OCI-LY7 (cell line): ENCODE results near the gene PLD1. TPM values are rescaled to one million over a fixed set of nuclear protein-coding genes. Genes with fewer than 3 reads are reported as not detected.

Source experiments
- BruUV-seq: library from RNA; stranded (reverse); fragments of 400-500 nt; replicated peaks from 2 replicates; lab custom pipeline; 2021; lab: Mats Ljungman, UMichigan
- CTCF ChIA-PET: fragments of 300-600 bp; sonication (Branson Sonifier 250); formaldehyde crosslinking; loops from one replicate; lab custom pipeline; 2022; ENCODE audit warnings: antibody characterized with exemption; ENCODE audit not compliant: unreplicated experiment; lab: Charles Lee
- POLR2A ChIA-PET: fragments of 300-600 bp; sonication (Branson Sonifier 250); formaldehyde crosslinking; loops from one replicate; lab custom pipeline; 2022; ENCODE audit warnings: antibody characterized with exemption; lab: Charles Lee
- DNase-seq: peaks from one replicate; pipeline ENCODE4 v3.0.0-alpha.2; 2015; ENCODE audit warnings: low spot score
- H2AFZ ChIP-seq: fragments of 200-600 bp; sonication (generic), shearing (Covaris generic); 2 replicates; pipeline ENCODE4 v1.6.1; 2014; ENCODE audit warnings: mild to moderate bottlenecking, antibody characterized with exemption, low read length, moderate library complexity
- H3K27ac ChIP-seq: fragments of 200-600 bp; sonication (generic); 2 replicates; pipeline ENCODE4 v1.5.1; 2014; ENCODE audit warnings: mixed run types, low read depth, mild to moderate bottlenecking, moderate library complexity, low read length, inconsistent platforms; ENCODE audit not compliant: poor library complexity, severe bottlenecking
- H3K36me3 ChIP-seq: fragments of 200-600 bp; sonication (generic); 2 replicates; pipeline ENCODE4 v1.6.1; 2014; ENCODE audit warnings: mild to moderate bottlenecking, antibody characterized with exemption, low read length, moderate library complexity, mixed read lengths; ENCODE audit not compliant: insufficient read depth
- H3K4me1 ChIP-seq: fragments of 200-600 bp; sonication (generic); 2 replicates; pipeline ENCODE4 v1.5.1; 2014; ENCODE audit warnings: mild to moderate bottlenecking, low read length; ENCODE audit not compliant: insufficient read depth, poor library complexity, severe bottlenecking
- H3K4me2 ChIP-seq: fragments of 200-600 bp; sonication (generic); 2 replicates; pipeline ENCODE4 v1.6.1; 2014; ENCODE audit warnings: mild to moderate bottlenecking, low read length
- H3K4me3 ChIP-seq: fragments of 200-600 bp; sonication (generic); 2 replicates; pipeline ENCODE4 v1.5.1; 2014; ENCODE audit warnings: mild to moderate bottlenecking, low read depth, low read length; ENCODE audit not compliant: poor library complexity, severe bottlenecking
- H3K79me2 ChIP-seq: fragments of 200-600 bp; sonication (generic); 2 replicates; pipeline ENCODE4 v1.6.1; 2016; ENCODE audit warnings: low read depth, mild to moderate bottlenecking, low read length, moderate library complexity, mixed read lengths; ENCODE audit not compliant: insufficient read depth
- H3K9me2 ChIP-seq: fragments of 200-600 bp; sonication (generic); 2 replicates; pipeline ENCODE4 v1.6.1; 2016; ENCODE audit warnings: mild to moderate bottlenecking, low read length, mixed read lengths; ENCODE audit not compliant: insufficient read depth
- H3K9me3 ChIP-seq: fragments of 200-600 bp; sonication (generic); 2 replicates; pipeline ENCODE4 v1.6.1; 2014; ENCODE audit warnings: mild to moderate bottlenecking, mixed run types, low read length, mixed read lengths
- H4K20me1 ChIP-seq: fragments of 200-600 bp; sonication (generic); 2 replicates; pipeline ENCODE4 v1.6.1; 2014; ENCODE audit warnings: mild to moderate bottlenecking, antibody characterized with exemption, low read length, moderate library complexity, mixed read lengths; ENCODE audit not compliant: insufficient read depth
- EZH2phosphoT487 ChIP-seq: fragments of 200-600 bp; sonication (generic); IDR thresholded peaks from 2 replicates; pipeline ENCODE4 v1.6.1; 2018; ENCODE audit warnings: low read depth, borderline replicate concordance, mild to moderate bottlenecking, mixed run types, antibody characterized with exemption, low read length, moderate library complexity, mixed read lengths
- intact Hi-C: fragments of 100-400 bp; cut with micrococcal nuclease; formaldehyde crosslinking; loops from one replicate; pipeline ENCODE4 v1.10.0; 2022; ENCODE audit not compliant: unreplicated experiment
- total RNA-seq, 2 experiments: library from RNA; depleted of rRNA in 1 of 2; stranded (reverse); fragments of >200 nt in 1 of 2; shearing (Covaris generic) in 1 of 2; gene quantifications; 2 replicates each; pipeline ENCODE4 v1.2.3, GENCODE V29; 2014 to 2022
- TF ChIP-seq, protein P1 (sequence below): fragments of 200-600 bp; sonication (generic); conservative IDR thresholded peaks from 2 replicates; pipeline ENCODE4 v1.5.1; 2014; ENCODE audit warnings: mild to moderate bottlenecking, antibody characterized with exemption, low read length, moderate library complexity, mixed read lengths

Gene PLD1
- total RNA-seq, 2 experiments from 2014 or later: not detected

DNA sequence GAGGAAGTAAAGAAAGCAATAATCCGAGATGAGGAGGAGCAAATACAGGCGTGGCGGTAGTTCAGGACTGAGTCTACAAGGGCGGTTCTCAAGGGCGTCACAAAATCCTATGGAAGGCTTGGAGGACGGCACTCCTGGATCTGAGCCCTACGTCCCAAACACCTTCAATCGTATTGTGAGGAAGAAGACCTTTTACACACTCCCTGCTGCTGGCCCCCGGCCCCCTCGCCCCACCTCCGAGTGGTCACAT is 747 bp downstream of the PLD1 start:
- TF ChIP-seq EZH2phosphoT487: no peak
- TF ChIP-seq, protein P1, sequence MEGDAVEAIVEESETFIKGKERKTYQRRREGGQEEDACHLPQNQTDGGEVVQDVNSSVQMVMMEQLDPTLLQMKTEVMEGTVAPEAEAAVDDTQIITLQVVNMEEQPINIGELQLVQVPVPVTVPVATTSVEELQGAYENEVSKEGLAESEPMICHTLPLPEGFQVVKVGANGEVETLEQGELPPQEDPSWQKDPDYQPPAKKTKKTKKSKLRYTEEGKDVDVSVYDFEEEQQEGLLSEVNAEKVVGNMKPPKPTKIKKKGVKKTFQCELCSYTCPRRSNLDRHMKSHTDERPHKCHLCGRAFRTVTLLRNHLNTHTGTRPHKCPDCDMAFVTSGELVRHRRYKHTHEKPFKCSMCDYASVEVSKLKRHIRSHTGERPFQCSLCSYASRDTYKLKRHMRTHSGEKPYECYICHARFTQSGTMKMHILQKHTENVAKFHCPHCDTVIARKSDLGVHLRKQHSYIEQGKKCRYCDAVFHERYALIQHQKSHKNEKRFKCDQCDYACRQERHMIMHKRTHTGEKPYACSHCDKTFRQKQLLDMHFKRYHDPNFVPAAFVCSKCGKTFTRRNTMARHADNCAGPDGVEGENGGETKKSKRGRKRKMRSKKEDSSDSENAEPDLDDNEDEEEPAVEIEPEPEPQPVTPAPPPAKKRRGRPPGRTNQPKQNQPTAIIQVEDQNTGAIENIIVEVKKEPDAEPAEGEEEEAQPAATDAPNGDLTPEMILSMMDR: no peak
- POLR2A ChIA-PET: no interaction called here
- H2AFZ ChIP-seq: no peak overlapping the region
- no TSS peak for BruUV-seq
- H3K9me3 ChIP-seq: no peaks in the 10 kb centered on the region
- H4K20me1 ChIP-seq: no peaks in the 10 kb centered on the region
- no peak overlapping the region for H3K4me2 ChIP-seq
- intact Hi-C loops: no loop called here
- no peak overlapping the region for H3K4me3 ChIP-seq
- H3K36me3 ChIP-seq: no peaks in the 10 kb centered on the region
- no peaks in the 10 kb centered on the region for H3K79me2 ChIP-seq
- no peak for DNase-seq
- no peak overlapping the region for H3K27ac ChIP-seq
- no peaks in the 10 kb centered on the region for H3K4me1 ChIP-seq
- no peaks in the 10 kb centered on the region for H3K9me2 ChIP-seq
- CTCF ChIA-PET: no interaction called here

DNA sequence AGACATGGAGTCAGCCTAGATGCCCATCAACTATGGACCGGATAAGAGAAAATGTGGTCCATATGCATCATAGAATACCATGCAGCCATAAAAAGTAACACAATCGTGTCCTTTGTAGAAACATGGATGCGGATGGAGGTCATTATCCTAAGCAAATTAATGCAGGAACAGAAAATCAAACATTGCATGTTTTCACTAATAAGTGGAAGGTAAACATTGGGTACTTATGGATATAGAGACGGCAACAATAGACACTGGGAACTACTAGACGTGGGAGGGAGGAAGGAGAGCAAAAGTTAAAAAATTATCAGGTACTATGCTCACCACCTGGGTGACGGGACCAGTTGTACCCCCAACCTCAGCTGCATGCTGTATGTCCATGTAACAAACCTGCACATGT is 2.5 kb downstream of the PLD1 start:
- H3K9me2 ChIP-seq: no peaks in the 10 kb centered on the region
- no peaks in the 10 kb centered on the region for H3K79me2 ChIP-seq
- H4K20me1 ChIP-seq: no peaks in the 10 kb centered on the region
- CTCF ChIA-PET: no interaction called here
- no peaks in the 10 kb centered on the region for H3K36me3 ChIP-seq
- H2AFZ ChIP-seq: no peak overlapping the region
- no peak overlapping the region for H3K4me2 ChIP-seq
- H3K4me1 ChIP-seq: no peaks in the 10 kb centered on the region
- TF ChIP-seq, protein P1: no peak
- no peak for TF ChIP-seq EZH2phosphoT487
- BruUV-seq: no TSS peak
- DNase-seq: no peak
- POLR2A ChIA-PET: no interaction called here
- intact Hi-C loops: no loop called here
- no peak overlapping the region for H3K4me3 ChIP-seq
- no peak overlapping the region for H3K27ac ChIP-seq
- no peaks in the 10 kb centered on the region for H3K9me3 ChIP-seq

DNA sequence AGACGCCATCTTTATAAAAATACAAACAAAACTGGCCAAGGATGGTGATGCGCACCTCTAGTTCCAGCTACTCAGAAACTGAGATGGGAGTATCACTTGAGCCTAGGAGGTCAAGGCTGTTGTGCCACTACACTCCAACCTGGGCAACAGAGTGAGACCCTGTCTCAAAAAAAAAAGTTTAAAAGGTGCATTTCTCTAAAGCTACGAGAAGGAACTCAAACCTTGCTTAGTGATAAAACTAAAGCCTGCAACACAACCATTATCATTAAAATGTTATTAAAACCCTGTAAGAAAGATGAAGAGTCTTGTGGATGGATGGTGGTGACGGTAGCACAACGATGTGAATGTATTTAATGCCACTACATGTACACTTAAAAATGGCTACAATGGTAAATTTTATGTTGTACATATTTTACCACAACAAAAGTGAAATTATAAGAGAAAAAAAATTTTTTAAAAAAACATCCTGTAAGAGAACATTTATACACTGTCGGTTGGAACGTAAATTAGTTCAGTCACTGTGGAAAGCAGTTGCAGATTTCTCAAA is 3.1 kb downstream of the PLD1 start:
- Histone ChIP-seq H3K4me2 (no peak overlapping the region), H3K36me3 (no peaks in the 10 kb centered on the region), H3K9me2 (no peaks in the 10 kb centered on the region), H3K79me2 (no peaks in the 10 kb centered on the region), H3K4me1 (no peaks in the 10 kb centered on the region), H3K27ac (no peak overlapping the region), H3K9me3 (no peaks in the 10 kb centered on the region), H2AFZ (no peak overlapping the region), H3K4me3 (no peak overlapping the region), H4K20me1 (no peaks in the 10 kb centered on the region)
- ChIA-PET CTCF (no interaction called here), POLR2A (interaction anchor here (0.8 kb wide), 1 partner anchor 19 kb away, joined by 3 read pairs; no protein-coding TSS in a partner anchor)
- BruUV-seq: no TSS peak
- no peak for DNase-seq
- TF ChIP-seq EZH2phosphoT487: no peak
- TF ChIP-seq, protein P1: no peak
- intact Hi-C loops: no loop called here
